NT2/D1 (cell line): ENCODE measurements around the gene DGCR8.

Source experiments
- DNase-seq: peaks from one replicate; pipeline ENCODE4 v3.0.0-alpha.2; 2011; ENCODE audit warnings: low read depth, low spot score
- H3K27me3 ChIP-seq: 2 replicates; pipeline ENCODE4 v1.6.0; 2011; ENCODE audit warnings: mild to moderate bottlenecking; ENCODE audit not compliant: insufficient read length, insufficient read depth
- H3K36me3 ChIP-seq: 2 replicates; pipeline ENCODE4 v1.6.1; 2011; ENCODE audit warnings: mild to moderate bottlenecking, low read length, mixed read lengths; ENCODE audit not compliant: insufficient read depth, insufficient read length
- H3K4me1 ChIP-seq: 2 replicates; pipeline ENCODE4 v1.5.1; 2011; ENCODE audit not compliant: insufficient read depth, insufficient read length
- H3K4me3 ChIP-seq: 2 replicates; pipeline ENCODE4 v1.5.1; 2011; ENCODE audit warnings: low read depth; ENCODE audit not compliant: insufficient read length
- H3K9ac ChIP-seq: 2 replicates; pipeline ENCODE4 v1.6.0; 2011; ENCODE audit warnings: low read depth; ENCODE audit not compliant: insufficient read length
- H3K9me3 ChIP-seq: 2 replicates; pipeline ENCODE4 v1.5.1; 2011; ENCODE audit warnings: mild to moderate bottlenecking, low read length; ENCODE audit not compliant: insufficient read depth
- SUZ12 ChIP-seq: IDR thresholded peaks from 2 replicates; pipeline ENCODE4 v1.6.1; 2011; ENCODE audit not compliant: insufficient read length, insufficient read depth; ENCODE audit errors: extremely low read depth
- YY1 ChIP-seq: IDR thresholded peaks from 2 replicates; pipeline ENCODE4 v1.6.1; 2011; ENCODE audit not compliant: insufficient read length, insufficient read depth
- ZNF274 ChIP-seq: IDR thresholded peaks from 2 replicates; pipeline ENCODE4 v1.6.1; 2011; ENCODE audit warnings: mild to moderate bottlenecking, low read depth, low read length

The DGCR8 gene

DNA sequence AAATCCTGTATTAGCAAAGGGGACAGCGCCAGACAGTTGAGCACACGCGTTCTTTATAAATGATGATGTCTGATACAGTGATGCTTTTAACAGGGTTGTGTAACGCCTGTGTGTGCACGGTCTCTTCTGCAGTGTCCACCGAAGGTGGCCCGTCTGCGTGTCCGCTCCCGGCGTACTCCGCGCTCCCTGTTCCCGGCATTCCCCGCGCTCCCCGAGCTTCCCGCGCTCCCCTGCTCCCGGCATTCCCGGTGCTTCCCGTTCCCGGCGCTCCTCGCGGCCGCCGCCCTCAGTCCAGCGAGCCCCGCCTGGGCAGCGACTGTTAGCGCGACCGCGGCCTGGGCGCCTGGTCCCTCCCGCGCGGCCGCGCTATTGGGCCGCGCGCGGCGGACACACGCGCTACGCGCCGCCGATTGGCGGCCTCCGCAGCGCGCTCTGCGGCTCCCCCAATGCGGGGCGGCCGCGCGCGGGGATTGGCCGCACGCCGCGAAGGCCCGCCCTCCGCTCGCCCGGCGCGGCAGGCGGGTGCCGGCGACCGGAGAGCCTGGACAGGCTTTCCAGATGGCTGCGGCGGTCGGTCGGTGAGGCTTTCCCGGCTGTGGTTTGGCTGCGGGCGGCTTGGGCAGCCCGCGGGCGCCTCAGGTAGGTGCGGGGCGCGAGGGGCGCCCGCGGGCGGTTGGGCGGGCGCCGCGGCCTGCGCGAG is at the start of gene DGCR8:
Gene DGCR8, plus strand, starts transcription at position 497 of the 700 bp plus-strand sequence. CDS start 5,723 bp downstream, outside the sequence.
- H3K36me3 ChIP-seq, result peaks cover 25% of the 10 kb centered on the region
- H3K4me1 ChIP-seq, result peaks cover 5% of the 10 kb centered on the region
- H3K9me3 ChIP-seq, result no peaks in the 10 kb centered on the region
- DNase-seq, result peak; percentile 85
- peak within 1 kb of the TSS; percentile 75 for H3K4me3 ChIP-seq
- H3K9ac ChIP-seq, result peak within 1 kb of the TSS; percentile 96
- TF ChIP-seq YY1, result no peak
- H3K27me3 ChIP-seq, result no peaks in the 10 kb centered on the region

DNA sequence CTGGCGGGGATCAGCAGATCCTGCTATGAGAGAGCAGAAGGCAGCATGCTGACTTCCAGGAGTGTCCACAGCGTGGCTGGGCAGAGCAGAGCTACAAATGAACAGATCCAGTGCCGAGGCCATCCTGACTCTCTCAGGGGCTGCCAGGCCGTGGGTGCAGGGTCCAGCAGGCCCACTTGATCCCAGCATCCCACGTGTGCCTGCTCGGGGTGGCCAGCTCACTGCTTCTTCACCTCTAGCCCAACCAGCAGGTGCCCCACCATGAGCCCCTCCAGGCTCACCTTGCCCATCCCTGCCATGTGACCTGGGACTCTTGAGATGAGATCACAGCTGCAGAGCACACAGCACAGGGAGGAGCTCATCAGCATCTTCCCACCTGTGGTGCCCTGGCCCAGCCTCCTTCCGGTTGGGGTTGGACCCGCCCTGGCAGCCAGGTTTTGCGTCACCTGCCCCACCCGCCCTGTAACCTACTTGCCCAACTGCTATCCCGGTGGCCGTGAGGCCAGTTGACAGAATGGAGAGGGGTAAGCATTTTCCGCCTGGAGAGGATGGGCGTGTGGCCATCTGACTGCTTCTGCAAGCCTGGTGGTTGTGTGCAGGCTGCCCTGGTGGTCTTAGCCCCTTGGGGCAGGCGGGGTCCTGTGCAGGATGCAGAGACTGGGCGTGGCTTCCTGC is 48.2 kb upstream of the DGCR8 start:
- no peak overlapping the region for H3K9ac ChIP-seq

DNA sequence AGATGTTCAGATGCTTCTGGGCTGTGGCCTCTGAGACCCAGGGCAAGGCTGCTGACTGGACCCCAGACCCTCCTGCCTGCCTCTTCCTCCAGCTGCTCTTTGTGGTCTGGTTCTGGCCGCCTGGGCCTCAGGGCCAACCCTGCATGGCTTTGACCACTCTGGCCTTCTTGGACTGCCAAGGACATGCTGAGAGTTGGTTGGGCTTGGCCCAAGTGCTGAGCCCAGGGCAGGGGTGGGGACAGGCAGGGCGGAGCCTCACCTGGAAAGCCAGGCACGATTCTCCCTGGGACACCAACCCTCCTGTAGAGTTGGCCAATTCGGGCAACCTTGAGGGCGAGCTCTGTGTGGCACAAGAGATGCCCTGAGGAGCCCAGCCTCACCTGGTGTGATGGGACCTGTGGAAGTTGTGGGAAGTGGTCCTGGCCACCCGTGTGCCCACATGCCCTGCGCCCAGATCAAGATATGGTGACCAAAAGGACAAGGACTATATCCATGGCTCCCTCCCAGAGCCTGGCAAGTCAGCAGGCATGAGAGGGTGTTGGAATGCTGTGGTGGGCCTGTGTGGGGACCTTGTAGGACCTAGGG is 47.5 kb upstream of the DGCR8 start:
- no peak for DNase-seq
- Histone ChIP-seq H3K9ac (no peak overlapping the region), H3K4me1 (no peaks in the 10 kb centered on the region), H3K36me3 (peaks cover 14% of the 10 kb centered on the region), H3K4me3 (no peak overlapping the region), H3K9me3 (no peaks in the 10 kb centered on the region), H3K27me3 (no peaks in the 10 kb centered on the region)
- TF ChIP-seq ZNF274 (no peak), SUZ12 (no peak), YY1 (no peak)

More for the DNA sequence above, 48.2 kb upstream of the DGCR8 start:
- no peak overlapping the region for H3K4me3 ChIP-seq
- TF ChIP-seq YY1 (no peak), ZNF274 (no peak), SUZ12 (no peak)
- H3K9me3 ChIP-seq, result no peaks in the 10 kb centered on the region
- no peak for DNase-seq
- H3K36me3 ChIP-seq, result peaks cover 12% of the 10 kb centered on the region
- H3K27me3 ChIP-seq, result no peaks in the 10 kb centered on the region
- no peaks in the 10 kb centered on the region for H3K4me1 ChIP-seq

DNA sequence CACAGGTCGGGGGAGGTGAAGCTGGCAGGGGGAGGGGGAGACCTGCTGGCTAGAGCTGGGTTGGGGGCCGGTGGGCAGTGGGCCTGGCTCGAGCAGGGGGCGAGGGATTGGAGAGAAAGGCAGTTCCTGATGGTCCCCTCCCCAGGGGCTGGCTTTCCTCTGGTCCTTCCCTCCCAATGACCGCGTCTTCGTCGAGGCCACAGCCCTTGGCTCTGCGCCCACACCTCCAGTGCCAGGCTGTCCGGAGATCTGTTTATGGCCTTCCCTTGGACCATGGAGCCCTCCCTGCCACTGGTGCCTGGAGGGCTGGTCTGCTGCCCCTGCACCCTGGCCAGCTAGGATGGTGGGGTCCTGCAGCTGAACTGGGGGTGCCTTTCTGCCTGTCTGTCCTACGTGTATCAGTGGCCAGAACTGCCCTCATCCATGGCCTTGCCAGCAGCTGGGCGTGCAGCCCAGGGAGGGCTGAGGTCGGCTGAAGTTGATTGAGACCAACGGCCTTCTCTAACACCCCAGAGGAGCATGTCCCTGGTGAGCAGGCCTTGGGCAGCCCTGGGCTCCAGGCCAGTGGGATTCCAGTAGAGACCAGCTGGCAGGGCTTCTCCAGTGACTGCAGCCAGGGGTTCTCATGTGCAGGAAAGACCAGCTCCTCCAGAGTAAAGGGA is 46.9 kb upstream of the DGCR8 start:
- DNase-seq, result no peak
- H3K4me3 ChIP-seq, result no peak overlapping the region
- no peaks in the 10 kb centered on the region for H3K4me1 ChIP-seq
- H3K27me3 ChIP-seq, result no peaks in the 10 kb centered on the region
- H3K9ac ChIP-seq, result no peak overlapping the region
- TF ChIP-seq SUZ12, result no peak
- no peak for TF ChIP-seq YY1
- TF ChIP-seq ZNF274, result no peak
- H3K36me3 ChIP-seq, result peaks cover 14% of the 10 kb centered on the region
- no peaks in the 10 kb centered on the region for H3K9me3 ChIP-seq

DNA sequence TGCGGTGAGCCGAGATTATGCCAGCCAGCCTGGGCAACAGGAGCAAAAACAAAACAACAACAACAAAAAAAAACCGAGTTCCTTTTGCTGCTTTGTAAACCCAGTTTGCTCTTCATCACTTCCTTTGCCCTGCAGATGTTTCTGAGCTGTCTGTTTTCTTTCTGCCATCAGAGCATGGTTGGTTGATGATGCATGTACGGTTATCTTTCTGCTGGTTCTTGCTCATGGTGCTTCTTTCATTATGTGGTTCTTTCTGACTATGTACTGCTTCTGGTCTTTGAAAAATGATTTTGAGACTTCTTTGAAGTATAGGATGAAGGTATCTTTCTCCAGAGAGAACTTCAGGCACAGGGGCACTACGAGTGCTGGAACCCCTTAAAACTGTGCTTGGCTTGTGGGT is 45.9 kb upstream of the DGCR8 start:
- Histone ChIP-seq H3K9me3 (no peaks in the 10 kb centered on the region), H3K9ac (no peak overlapping the region), H3K36me3 (peaks cover 14% of the 10 kb centered on the region), H3K4me3 (no peak overlapping the region), H3K27me3 (no peaks in the 10 kb centered on the region), H3K4me1 (peaks cover 4% of the 10 kb centered on the region)
- no peak for DNase-seq
- TF ChIP-seq YY1 (no peak), ZNF274 (no peak), SUZ12 (no peak)

DNA sequence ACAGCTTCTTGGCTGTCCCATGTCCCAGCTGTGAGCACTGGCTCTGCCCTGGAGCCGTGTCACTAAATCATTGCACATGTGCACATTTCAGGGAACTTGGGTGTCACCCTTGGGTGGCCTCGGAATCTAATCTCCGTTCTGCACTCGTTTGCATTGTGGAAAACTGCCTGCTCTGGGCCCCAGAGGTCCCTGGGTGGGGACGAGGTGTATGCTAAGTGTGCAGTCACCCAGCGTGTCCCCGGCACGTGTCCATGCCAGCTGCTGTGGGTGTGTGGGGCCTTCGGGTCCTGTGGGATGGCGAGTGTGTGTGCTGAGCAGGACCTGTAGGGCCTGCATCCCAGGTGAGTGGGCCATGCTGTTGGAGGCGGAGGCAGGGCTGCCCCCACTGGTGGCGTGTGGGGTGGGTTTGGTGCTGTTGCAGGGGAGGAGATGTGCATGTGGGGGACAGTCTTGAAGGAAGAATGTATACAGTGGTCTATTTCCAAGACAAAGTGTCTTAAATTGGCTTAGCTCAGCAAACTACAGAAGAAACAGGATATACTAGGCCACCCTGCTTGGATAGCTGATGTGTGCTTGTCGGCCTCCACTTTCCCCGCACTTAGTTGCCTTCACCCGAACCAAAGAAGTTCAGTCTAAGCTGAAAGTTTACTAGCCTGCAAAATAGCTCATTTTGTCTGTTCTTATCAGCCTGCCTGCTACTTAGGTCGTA is 44.5 kb upstream of the DGCR8 start:
- H3K9ac ChIP-seq, result no peak overlapping the region
- no peaks in the 10 kb centered on the region for H3K9me3 ChIP-seq
- no peak overlapping the region for H3K4me3 ChIP-seq
- peaks cover 4% of the 10 kb centered on the region for H3K4me1 ChIP-seq
- no peak for DNase-seq
- H3K36me3 ChIP-seq, result peaks cover 18% of the 10 kb centered on the region
- TF ChIP-seq ZNF274 (no peak), YY1 (no peak), SUZ12 (no peak)
- H3K27me3 ChIP-seq, result no peaks in the 10 kb centered on the region

DNA sequence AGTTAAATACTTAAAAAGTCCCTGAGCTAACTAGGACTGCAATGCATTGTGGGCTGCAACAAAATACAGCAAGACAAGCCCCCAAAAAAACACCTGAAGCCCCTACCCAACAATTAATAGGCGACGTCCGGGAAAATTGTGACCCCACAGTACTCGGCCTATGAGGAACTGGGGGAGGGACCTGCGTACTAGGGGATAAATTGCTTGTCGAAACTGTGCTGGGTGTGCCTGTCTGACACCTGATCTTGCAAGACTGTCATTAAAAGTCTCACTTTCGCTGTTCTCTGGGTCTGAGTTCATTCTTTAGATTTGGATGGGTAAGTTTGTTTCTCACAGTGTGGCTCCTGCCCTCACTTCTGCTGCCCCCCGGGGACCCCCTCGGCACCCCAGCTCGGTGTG is 44.0 kb upstream of the DGCR8 start:
- peaks cover 4% of the 10 kb centered on the region for H3K4me1 ChIP-seq
- no peak overlapping the region for H3K4me3 ChIP-seq
- no peak for DNase-seq
- no peak overlapping the region for H3K9ac ChIP-seq
- peaks cover 18% of the 10 kb centered on the region for H3K36me3 ChIP-seq
- H3K9me3 ChIP-seq, result no peaks in the 10 kb centered on the region
- no peak for TF ChIP-seq ZNF274
- no peak for TF ChIP-seq SUZ12
- no peak for TF ChIP-seq YY1
- no peaks in the 10 kb centered on the region for H3K27me3 ChIP-seq
